Endothelial cell (in vitro differentiated cells): ENCODE measurements around the gene USH2A. TPM values are rescaled to one million over a fixed set of nuclear protein-coding genes. Genes with fewer than 3 reads are reported as not detected.

ENCODE experiments used
- DNase-seq: peaks from one replicate; pipeline ENCODE4 v3.0.0; 2021; ENCODE audit warnings: low spot score
- H3K27ac Mint-ChIP-seq: one replicate; pipeline ENCODE4 v1.8.0; 2021; ENCODE audit warnings: mixed read lengths, inconsistent platforms; ENCODE audit not compliant: unreplicated experiment
- H3K27me3 Mint-ChIP-seq: one replicate; pipeline ENCODE4 v1.8.0; 2021; ENCODE audit warnings: mild to moderate bottlenecking, moderate library complexity, mixed read lengths, inconsistent platforms; ENCODE audit not compliant: unreplicated experiment
- H3K36me3 Mint-ChIP-seq: one replicate; pipeline ENCODE4 v1.8.0; 2021; ENCODE audit warnings: mild to moderate bottlenecking, low read depth, mixed read lengths, inconsistent platforms; ENCODE audit not compliant: unreplicated experiment
- H3K4me1 Mint-ChIP-seq: one replicate; pipeline ENCODE4 v1.8.0; 2021; ENCODE audit warnings: mild to moderate bottlenecking, mixed read lengths, inconsistent platforms; ENCODE audit not compliant: unreplicated experiment
- H3K4me3 Mint-ChIP-seq: one replicate; pipeline ENCODE4 v1.8.0; 2021; ENCODE audit warnings: mild to moderate bottlenecking, mixed read lengths, inconsistent platforms; ENCODE audit not compliant: unreplicated experiment
- H3K9me3 Mint-ChIP-seq: one replicate; pipeline ENCODE4 v1.8.0; 2021; ENCODE audit warnings: mixed read lengths, inconsistent platforms; ENCODE audit not compliant: unreplicated experiment
- total RNA-seq: library from RNA; stranded (reverse); fragmentation: NEBNext Ultra II Directional; extraction: Animal tissue kit (Norgen Biotek cat#: 25700); gene quantifications from one replicate; pipeline ENCODE4 v1.2.1, GENCODE V29; 2021; ENCODE audit not compliant: unreplicated experiment
- TF ChIP-seq, protein P1 (sequence below): fragments of 200-600 bp; sonication (generic); IDR thresholded peaks from one replicate; pipeline ENCODE4 v1.5.0; 2021; ENCODE audit warnings: antibody characterized with exemption; ENCODE audit not compliant: unreplicated experiment

The USH2A gene
- total RNA-seq, 1 donor from 2014 or later: not detected

DNA sequence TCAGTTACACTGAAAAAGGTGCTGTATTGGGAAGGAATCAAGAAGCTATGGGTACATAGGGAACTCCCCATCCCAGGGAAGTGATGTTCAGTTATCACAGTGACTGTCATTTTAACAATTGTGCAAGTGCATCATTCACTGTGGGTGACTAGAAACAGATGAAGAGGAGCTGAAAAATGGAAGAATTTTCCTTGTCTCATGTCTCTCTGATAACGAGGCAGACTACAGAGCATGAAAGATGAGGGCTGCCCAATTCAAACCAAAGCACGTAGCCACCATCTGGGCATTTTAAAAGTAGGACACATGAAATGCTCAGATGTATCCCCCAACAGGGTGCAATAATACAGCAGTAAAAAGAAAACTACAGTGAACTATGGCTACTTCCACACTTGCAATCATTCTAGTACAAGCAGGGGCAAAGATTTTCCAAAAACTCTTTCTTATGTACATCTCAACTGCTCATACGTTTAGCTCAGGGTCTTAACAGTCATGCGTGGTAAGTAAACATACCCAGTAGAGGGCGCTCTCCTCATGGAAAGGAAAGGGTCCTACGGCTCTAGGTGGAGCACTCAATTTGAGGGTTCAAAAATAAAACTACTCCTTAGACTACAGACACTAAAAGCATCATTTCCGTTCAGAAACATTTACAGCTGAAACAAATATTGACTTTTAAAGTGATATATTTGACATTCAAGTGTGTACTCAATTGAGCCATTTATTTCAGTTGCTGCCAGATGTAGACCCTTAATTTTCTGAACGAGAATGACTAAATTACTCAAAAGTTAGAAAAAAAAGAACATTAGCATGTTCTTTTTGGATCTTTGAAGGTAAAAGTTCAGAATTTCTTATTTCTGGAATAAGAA is 713.0 kb downstream of the USH2A start:
- peak; percentile 60 for DNase-seq
- no peaks in the 10 kb centered on the region for H3K9me3 Mint-ChIP-seq
- TF ChIP-seq, protein P1, sequence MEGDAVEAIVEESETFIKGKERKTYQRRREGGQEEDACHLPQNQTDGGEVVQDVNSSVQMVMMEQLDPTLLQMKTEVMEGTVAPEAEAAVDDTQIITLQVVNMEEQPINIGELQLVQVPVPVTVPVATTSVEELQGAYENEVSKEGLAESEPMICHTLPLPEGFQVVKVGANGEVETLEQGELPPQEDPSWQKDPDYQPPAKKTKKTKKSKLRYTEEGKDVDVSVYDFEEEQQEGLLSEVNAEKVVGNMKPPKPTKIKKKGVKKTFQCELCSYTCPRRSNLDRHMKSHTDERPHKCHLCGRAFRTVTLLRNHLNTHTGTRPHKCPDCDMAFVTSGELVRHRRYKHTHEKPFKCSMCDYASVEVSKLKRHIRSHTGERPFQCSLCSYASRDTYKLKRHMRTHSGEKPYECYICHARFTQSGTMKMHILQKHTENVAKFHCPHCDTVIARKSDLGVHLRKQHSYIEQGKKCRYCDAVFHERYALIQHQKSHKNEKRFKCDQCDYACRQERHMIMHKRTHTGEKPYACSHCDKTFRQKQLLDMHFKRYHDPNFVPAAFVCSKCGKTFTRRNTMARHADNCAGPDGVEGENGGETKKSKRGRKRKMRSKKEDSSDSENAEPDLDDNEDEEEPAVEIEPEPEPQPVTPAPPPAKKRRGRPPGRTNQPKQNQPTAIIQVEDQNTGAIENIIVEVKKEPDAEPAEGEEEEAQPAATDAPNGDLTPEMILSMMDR: peak; percentile 72
- no peaks in the 10 kb centered on the region for H3K27me3 Mint-ChIP-seq
- H3K4me3 Mint-ChIP-seq: no peak overlapping the region
- H3K36me3 Mint-ChIP-seq: no peaks in the 10 kb centered on the region
- no peaks in the 10 kb centered on the region for H3K4me1 Mint-ChIP-seq
- no peak overlapping the region for H3K27ac Mint-ChIP-seq

- no peak overlapping the region for H3K27ac Mint-ChIP-seq
- H3K9me3 Mint-ChIP-seq: no peaks in the 10 kb centered on the region
- no peaks in the 10 kb centered on the region for H3K4me1 Mint-ChIP-seq
- no peaks in the 10 kb centered on the region for H3K27me3 Mint-ChIP-seq
- no peaks in the 10 kb centered on the region for H3K36me3 Mint-ChIP-seq
- TF ChIP-seq, protein P1: no peak
- H3K4me3 Mint-ChIP-seq: no peak overlapping the region
- no peak for DNase-seq
Measured at GRCh38 chr1:215704089-215704860, 719.0 kb downstream of the USH2A start.

- Mint-ChIP-seq H3K27ac (no peak overlapping the region), H3K27me3 (no peaks in the 10 kb centered on the region), H3K4me3 (no peak overlapping the region), H3K4me1 (no peaks in the 10 kb centered on the region), H3K36me3 (no peaks in the 10 kb centered on the region), H3K9me3 (no peaks in the 10 kb centered on the region)
- no peak for DNase-seq
- TF ChIP-seq, protein P1: no peak
Measured at GRCh38 chr1:215682232-215682631, 741.0 kb downstream of the USH2A start.

DNA sequence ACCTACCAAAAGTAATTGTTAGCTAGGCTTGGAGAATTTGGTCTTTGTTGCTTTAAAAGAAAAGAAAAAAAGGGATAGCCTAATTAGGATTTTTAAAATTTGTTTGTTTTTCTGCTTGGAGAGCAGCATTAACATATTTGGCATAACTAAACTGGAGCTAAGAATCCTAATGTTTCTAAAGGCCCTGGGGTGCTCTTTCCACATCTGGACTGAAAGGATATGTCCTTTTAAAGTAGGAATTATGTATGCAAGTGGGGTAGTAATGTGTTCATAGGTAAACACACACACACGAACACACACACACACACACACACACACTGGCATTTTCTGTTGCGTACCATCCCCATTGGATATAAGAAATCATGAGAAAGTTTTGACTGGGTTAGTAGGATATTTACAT is 742.2 kb downstream of the USH2A start:
- H3K4me3 Mint-ChIP-seq: no peak overlapping the region
- H3K4me1 Mint-ChIP-seq: no peaks in the 10 kb centered on the region
- no peak overlapping the region for H3K27ac Mint-ChIP-seq
- TF ChIP-seq, protein P1: no peak
- H3K9me3 Mint-ChIP-seq: no peaks in the 10 kb centered on the region
- no peaks in the 10 kb centered on the region for H3K36me3 Mint-ChIP-seq
- DNase-seq: no peak
- H3K27me3 Mint-ChIP-seq: no peaks in the 10 kb centered on the region

- Mint-ChIP-seq H3K36me3 (no peaks in the 10 kb centered on the region), H3K27ac (no peak overlapping the region), H3K9me3 (no peaks in the 10 kb centered on the region), H3K27me3 (no peaks in the 10 kb centered on the region), H3K4me1 (no peaks in the 10 kb centered on the region), H3K4me3 (no peak overlapping the region)
- DNase-seq: no peak
- TF ChIP-seq, protein P1: no peak
Measured at GRCh38 chr1:215679231-215679630, 744.0 kb downstream of the USH2A start.
